Measurements from ENCODE around the gene APOBR.

GRCh38 chr16:28520672-28521071 is 26.2 kb downstream of the APOBR start:
- no peak for TF ChIP-seq POLR2A (IDR thresholded peaks at IDR 0.05)
- no peak for TF ChIP-seq CTCF (IDR thresholded peaks at IDR 0.05)
